ENCODE measurements around the gene GDNF. TPM values are rescaled to one million over a fixed set of nuclear protein-coding genes. Genes with fewer than 3 reads are reported as not detected.

GDNF gene
- total and polyA plus RNA-seq, 2 donors (not counting 1 experiment from before 2014, with no cell fraction given), result 0.32 to 0.83 TPM

GRCh38 chr5:37806476-37806875 lies 33.4 kb downstream of the GDNF start:
- Histone ChIP-seq H3K4me3 (replicated peaks in 1 of 4; ENCODE audit: control extremely low read depth in 1 of 4, insufficient read depth in 1 of 4, low read depth in 3 of 4, low read length in 4 of 4) (no peak overlapping the region), H2AFZ (ENCODE audit: low read length) (no peak overlapping the region), H3K4me2 (ENCODE audit: extremely low read depth, insufficient read depth, low read length) (no peak overlapping the region), H3K27me3 (ENCODE audit: control insufficient read depth, insufficient read depth, low read length) (no peaks in the 10 kb centered on the region), H3K36me3 (ENCODE audit: control insufficient read depth, insufficient read depth, low read length) (no peaks in the 10 kb centered on the region), H3K9ac (ENCODE audit: insufficient read depth, low read length) (no peak overlapping the region), H3K4me1 (ENCODE audit: control insufficient read depth, extremely low read depth, insufficient read depth, low read length) (no peaks in the 10 kb centered on the region), H3K27ac (ENCODE audit: insufficient read depth, low read length) (no peak overlapping the region), H4K20me1 (ENCODE audit: control insufficient read depth, extremely low read depth, insufficient read depth, low read length) (no peaks in the 10 kb centered on the region), H3K79me2 (ENCODE audit: control insufficient read depth, insufficient read depth, low read length) (no peaks in the 10 kb centered on the region), H3K9me3 (ENCODE audit: control insufficient read depth, insufficient read depth, low read depth, low read length) (no peaks in the 10 kb centered on the region)
- no peak for DNase-seq (ENCODE audit: low read depth in 2 of 2)
- TF ChIP-seq EZH2 (IDR thresholded peaks at IDR 0.05; ENCODE audit: low read length, missing control alignments) (no peak), CTCF (conservative IDR thresholded peaks at IDR 0.05 in 1 of 2, IDR thresholded peaks at IDR 0.05 in 1 of 2; ENCODE audit: low read depth in 1 of 2, low read length in 2 of 2) (no peak)

GRCh38 chr5:37806016-37806415 lies 33.8 kb downstream of the GDNF start:
- no peak overlapping the region for H3K27ac ChIP-seq (ENCODE audit: insufficient read depth, low read length)
- no peak overlapping the region for H2AFZ ChIP-seq (ENCODE audit: low read length)
- no peaks in the 10 kb centered on the region for H3K9me3 ChIP-seq (ENCODE audit: control insufficient read depth, insufficient read depth, low read depth, low read length)
- no peaks in the 10 kb centered on the region for H3K79me2 ChIP-seq (ENCODE audit: control insufficient read depth, insufficient read depth, low read length)
- H3K4me3 ChIP-seq (replicated peaks in 1 of 4; ENCODE audit: control extremely low read depth in 1 of 4, insufficient read depth in 1 of 4, low read depth in 3 of 4, low read length in 4 of 4), result no peak overlapping the region
- no peaks in the 10 kb centered on the region for H3K4me1 ChIP-seq (ENCODE audit: control insufficient read depth, extremely low read depth, insufficient read depth, low read length)
- no peaks in the 10 kb centered on the region for H3K36me3 ChIP-seq (ENCODE audit: control insufficient read depth, insufficient read depth, low read length)
- no peak overlapping the region for H3K4me2 ChIP-seq (ENCODE audit: extremely low read depth, insufficient read depth, low read length)
- no peak overlapping the region for H3K9ac ChIP-seq (ENCODE audit: insufficient read depth, low read length)
- H4K20me1 ChIP-seq (ENCODE audit: control insufficient read depth, extremely low read depth, insufficient read depth, low read length), result no peaks in the 10 kb centered on the region
- TF ChIP-seq EZH2 (IDR thresholded peaks at IDR 0.05; ENCODE audit: low read length, missing control alignments) (no peak), CTCF (conservative IDR thresholded peaks at IDR 0.05 in 1 of 2, IDR thresholded peaks at IDR 0.05 in 1 of 2; ENCODE audit: low read depth in 1 of 2, low read length in 2 of 2) (no peak)
- DNase-seq (ENCODE audit: low read depth in 2 of 2), result no peak
- no peaks in the 10 kb centered on the region for H3K27me3 ChIP-seq (ENCODE audit: control insufficient read depth, insufficient read depth, low read length)

- DNase-seq (ENCODE audit: low read depth in 2 of 2), result no peak
- Histone ChIP-seq H3K27ac (ENCODE audit: insufficient read depth, low read length) (no peak overlapping the region), H3K4me3 (replicated peaks in 1 of 4; ENCODE audit: control extremely low read depth in 1 of 4, insufficient read depth in 1 of 4, low read depth in 3 of 4, low read length in 4 of 4) (no peak overlapping the region), H3K9me3 (ENCODE audit: control insufficient read depth, insufficient read depth, low read depth, low read length) (no peaks in the 10 kb centered on the region), H2AFZ (ENCODE audit: low read length) (no peak overlapping the region), H3K4me2 (ENCODE audit: extremely low read depth, insufficient read depth, low read length) (no peak overlapping the region), H3K79me2 (ENCODE audit: control insufficient read depth, insufficient read depth, low read length) (no peaks in the 10 kb centered on the region), H3K4me1 (ENCODE audit: control insufficient read depth, extremely low read depth, insufficient read depth, low read length) (no peaks in the 10 kb centered on the region), H3K27me3 (ENCODE audit: control insufficient read depth, insufficient read depth, low read length) (no peaks in the 10 kb centered on the region), H3K9ac (ENCODE audit: insufficient read depth, low read length) (no peak overlapping the region), H3K36me3 (ENCODE audit: control insufficient read depth, insufficient read depth, low read length) (no peaks in the 10 kb centered on the region), H4K20me1 (ENCODE audit: control insufficient read depth, extremely low read depth, insufficient read depth, low read length) (no peaks in the 10 kb centered on the region)
- TF ChIP-seq CTCF (conservative IDR thresholded peaks at IDR 0.05 in 1 of 2, IDR thresholded peaks at IDR 0.05 in 1 of 2; ENCODE audit: low read depth in 1 of 2, low read length in 2 of 2), result no peak
Observed at GRCh38 chr5:37804401-37804800, 35.4 kb downstream of the GDNF start.

Measured in fibroblast of lung (primary cell).